HG03175 (cell line): Measurements from ENCODE around the gene PRPSAP2.
A peak's percentile ranks its signal among the peaks of the same experiment; 100 is the strongest.
"Not testable (repeated sequence)": the region's sequence is repeated elsewhere in the genome, so short reads cannot be mapped to it uniquely, and the experiment has no call there.

Experiments
- ATAC-seq: cut with Tn5 transposase; IDR thresholded peaks from one replicate; pipeline ENCODE4 v1.9.1; 2021; ENCODE audit warnings: mild to moderate bottlenecking, moderate library complexity; ENCODE audit not compliant: unreplicated experiment

The PRPSAP2 gene

GRCh38 chr17:18857864-18858566, at the start of gene PRPSAP2:
PRPSAP2 (plus strand) TSS chr17:18858131; CDS start chr17:18865834, 7,703 bp downstream.
- ATAC-seq: peak; percentile 52

- not testable (repeated sequence) for ATAC-seq
Observed at GRCh38 chr17:18815924-18816323, 42.0 kb upstream of the PRPSAP2 start.

GRCh38 chr17:18816489-18817371, 41.2 kb upstream of the PRPSAP2 start:
- ATAC-seq: not testable (repeated sequence)

GRCh38 chr17:18821430-18821829, 36.5 kb upstream of the PRPSAP2 start:
- not testable (repeated sequence) for ATAC-seq

- ATAC-seq: not testable (repeated sequence)
Observed at GRCh38 chr17:18827613-18828012, 30.3 kb upstream of the PRPSAP2 start.

GRCh38 chr17:18848501-18848900, 9.4 kb upstream of the PRPSAP2 start:
- ATAC-seq: no peak

GRCh38 chr17:18850679-18851078, 7.3 kb upstream of the PRPSAP2 start:
- no peak for ATAC-seq

GRCh38 chr17:18851201-18851600, 6.7 kb upstream of the PRPSAP2 start:
- no peak for ATAC-seq

- ATAC-seq: no peak
Observed at GRCh38 chr17:18854956-18855355, 3.0 kb upstream of the PRPSAP2 start.

- peak; percentile 74 for ATAC-seq
Observed at GRCh38 chr17:18855831-18856569, 1.9 kb upstream of the PRPSAP2 start.

GRCh38 chr17:18856570-18856915, 1.4 kb upstream of the PRPSAP2 start:
- ATAC-seq: no peak

- no peak for ATAC-seq
Observed at GRCh38 chr17:18858567-18859245, 775 bp downstream of the PRPSAP2 start.

GRCh38 chr17:18859256-18859655, 1.3 kb downstream of the PRPSAP2 start:
- no peak for ATAC-seq

GRCh38 chr17:18860161-18860972, 2.4 kb downstream of the PRPSAP2 start:
- peak; percentile 36 for ATAC-seq

GRCh38 chr17:18862011-18862410, 4.1 kb downstream of the PRPSAP2 start:
- ATAC-seq: no peak

- not testable (repeated sequence) for ATAC-seq
Observed at GRCh38 chr17:18864996-18865395, 7.1 kb downstream of the PRPSAP2 start.

GRCh38 chr17:18866866-18867813, 9.2 kb downstream of the PRPSAP2 start:
- no peak for ATAC-seq

GRCh38 chr17:18877104-18877645, 19.2 kb downstream of the PRPSAP2 start:
- no peak for ATAC-seq
